Heart left ventricle (tissue), 16 donors: ENCODE results near the gene MAGI1. TPM values are rescaled to one million over a fixed set of nuclear protein-coding genes. Genes with fewer than 3 reads are reported as not detected.

ENCODE experiments used
- ATAC-seq, 4 donors: fragments of 200-7000 bp; cut with Tn5 transposase; one replicate each; pipeline ENCODE4 v1.9.1; 2020 to 2022; ENCODE audit warnings: moderate library complexity in 4 of 4, mild to moderate bottlenecking in 3 of 4, moderate number of reproducible peaks in 1 of 4
- DNase-seq, 5 donors: peaks; one replicate each; pipeline ENCODE4 v3.0.0-alpha.2; 2020
- H3K27ac ChIP-seq, 12 donors: fragments of 200-600 bp; sonication (generic) in 4 of 12; one replicate each; pipeline versions ENCODE4 v1.5.0 to v1.8.0; 2016 to 2022; ENCODE audit warnings: mild to moderate bottlenecking in 2 of 12
- H3K27me3 ChIP-seq, 9 donors: fragments of 200-600 bp; sonication (generic) in 2 of 9; one replicate each; pipeline versions ENCODE4 v1.5.1 to v1.8.0; 2016 to 2022; ENCODE audit warnings: mild to moderate bottlenecking in 3 of 9
- H3K36me3 ChIP-seq, 9 donors: fragments of 200-600 bp; sonication (generic) in 2 of 9; one replicate each; pipeline versions ENCODE4 v1.5.0 to v1.8.0; 2018 to 2022; ENCODE audit warnings: mild to moderate bottlenecking in 2 of 9
- H3K4me1 ChIP-seq, 12 donors: fragments of 200-600 bp; sonication (generic) in 4 of 12; one replicate each; pipeline versions ENCODE4 v1.5.0 to v1.8.0; 2016 to 2022; ENCODE audit warnings: mild to moderate bottlenecking in 3 of 12
- H3K4me3 ChIP-seq, 12 donors: fragments of 200-600 bp; sonication (generic) in 4 of 12; one replicate each; pipeline versions ENCODE4 v1.5.0 to v1.8.0; 2017 to 2022; ENCODE audit warnings: mild to moderate bottlenecking in 9 of 12, moderate library complexity in 4 of 12
- H3K9me3 ChIP-seq, 12 donors: fragments of 200-600 bp; sonication (generic) in 4 of 12; one replicate each; pipeline versions ENCODE4 v1.5.0 to v1.8.0; 2016 to 2022; ENCODE audit warnings: mild to moderate bottlenecking in 1 of 12
- POLR2A ChIP-seq, 2 donors: fragments of 450-650 bp; IDR thresholded peaks; one replicate each; pipeline ENCODE4 v1.6.1; 2017; ENCODE audit warnings: antibody characterized with exemption in 2 of 2, mild to moderate bottlenecking in 2 of 2, moderate library complexity in 2 of 2
- WGBS, 4 donors: extraction: QIAGEN DNeasy Blood & Tissue Kit in 2 of 4; methylation state at CpG; one replicate each; pipeline versions ENCODE4 v1.1.5 to v1.1.7; 2013 to 2018; 5-methylcytosine and 5-hydroxymethylcytosine counted together
- intact Hi-C, 10 donors: fragments of 100-400 bp; cut with DNase I; formaldehyde crosslinking; loops; one replicate each; pipeline versions ENCODE4 v1.11.1 to v1.14.2; 2022
- polyA plus RNA-seq, 2 donors: library from polyadenylated mRNA; stranded (reverse); fragments of 200-250 nt; gene quantifications; one replicate each; pipeline ENCODE4 v1.2.3, GENCODE V29; 2013
- total RNA-seq, 9 donors: library from RNA; depleted of rRNA in 2 of 9; stranded (reverse); fragments of >200 nt in 2 of 9; fragmentation: NEBNext Ultra II Directional in 3 of 9; extraction: Animal tissue kit (Norgen Biotek cat#: 25700) in 3 of 9; gene quantifications; one replicate each; pipeline versions ENCODE4 v1.1.0 to v1.2.4, GENCODE V29; 2016 to 2023
- TF ChIP-seq, protein P1 (sequence below), 12 donors: fragments of 200-600 bp; sonication (generic) in 4 of 12; IDR thresholded peaks; one replicate each; pipeline versions ENCODE4 v1.5.0 to v1.8.0; 2018 to 2022; ENCODE audit warnings: antibody characterized with exemption in 12 of 12, mild to moderate bottlenecking in 5 of 12
- donor health status: ischemic (EF 13 %, LVEDD 7.1; RV severe dilation, severe dysfunction).
- donor health status: healthy with polysubstance abuse.
- donor health status: DM: no; HTN: yes; CAD: no.
- donor health status: DM: no; HTN: no; CAD: no.
- donor health status: ischemic (EF 25% LVEDD 6.9; RV normal size, moderate dysfunction).
- donor health status: ischemic (EF 25% LVEDD 5.7; RV mildly dilated, moderate dysfunction).
- donor health status: healthy.
- donor health status: DM: yes; HTN: yes; CAD: no.
- donor health status: ischemic (EF 35%, LVEDD 5.7; RV mildly dilated, moderate dysfunction).
- donor health status: nonischemic (EF 11% LVEDD 7.7; RV severe dilation, severe dysfunction).
- donor health status: DM: yes; HTN: yes; CAD: no.
- donor health status: PGD.
- donor health status: ischemic (EF 29% LVEDD 5.4; RV normal size, mild dysfunction).
- donor health status: nonischemic (EF 23%, LVEDD 6.1; RV moderate dilation, normal function).

The MAGI1 gene
- total and polyA plus RNA-seq, 11 donors, result 18.5 to 52.1 (median 31.4) TPM

DNA sequence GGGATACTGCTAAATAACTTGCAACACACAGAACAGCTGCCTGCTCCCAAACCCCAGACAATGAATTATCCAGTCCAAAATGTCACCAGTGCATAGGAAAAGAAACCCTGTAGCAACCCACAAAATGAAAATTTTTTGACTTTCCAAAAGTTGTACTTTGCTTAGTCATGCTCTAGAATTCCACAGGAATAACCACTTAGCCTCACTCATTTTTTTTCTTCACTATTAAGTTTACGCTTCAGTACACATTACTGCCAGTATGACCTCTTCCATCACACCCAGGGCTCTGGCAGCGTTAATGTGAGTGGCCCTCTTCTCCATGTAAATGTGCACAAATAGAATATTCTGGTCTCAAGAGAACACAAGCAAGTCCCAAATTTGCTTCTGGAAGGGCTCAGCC is 259.8 kb downstream of the MAGI1 start:
- H3K9me3 ChIP-seq, result no peaks in the 10 kb centered on the region
- no peak for ATAC-seq
- TF ChIP-seq, protein P1, sequence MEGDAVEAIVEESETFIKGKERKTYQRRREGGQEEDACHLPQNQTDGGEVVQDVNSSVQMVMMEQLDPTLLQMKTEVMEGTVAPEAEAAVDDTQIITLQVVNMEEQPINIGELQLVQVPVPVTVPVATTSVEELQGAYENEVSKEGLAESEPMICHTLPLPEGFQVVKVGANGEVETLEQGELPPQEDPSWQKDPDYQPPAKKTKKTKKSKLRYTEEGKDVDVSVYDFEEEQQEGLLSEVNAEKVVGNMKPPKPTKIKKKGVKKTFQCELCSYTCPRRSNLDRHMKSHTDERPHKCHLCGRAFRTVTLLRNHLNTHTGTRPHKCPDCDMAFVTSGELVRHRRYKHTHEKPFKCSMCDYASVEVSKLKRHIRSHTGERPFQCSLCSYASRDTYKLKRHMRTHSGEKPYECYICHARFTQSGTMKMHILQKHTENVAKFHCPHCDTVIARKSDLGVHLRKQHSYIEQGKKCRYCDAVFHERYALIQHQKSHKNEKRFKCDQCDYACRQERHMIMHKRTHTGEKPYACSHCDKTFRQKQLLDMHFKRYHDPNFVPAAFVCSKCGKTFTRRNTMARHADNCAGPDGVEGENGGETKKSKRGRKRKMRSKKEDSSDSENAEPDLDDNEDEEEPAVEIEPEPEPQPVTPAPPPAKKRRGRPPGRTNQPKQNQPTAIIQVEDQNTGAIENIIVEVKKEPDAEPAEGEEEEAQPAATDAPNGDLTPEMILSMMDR (IDR thresholded peaks at IDR 0.05), result no peak
- TF ChIP-seq POLR2A (IDR thresholded peaks at IDR 0.05), result no peak
- no peaks in the 10 kb centered on the region for H3K36me3 ChIP-seq
- no peaks in the 10 kb centered on the region for H3K27me3 ChIP-seq
- intact Hi-C loops, result no loop called here
- no peak overlapping the region for H3K27ac ChIP-seq
- no peak overlapping the region for H3K4me3 ChIP-seq
- DNase-seq, result no peak
- peaks cover 0 to 16% (median 0%) of the 10 kb centered on the region in 12 donors for H3K4me1 ChIP-seq
- 65 to 89% (median 71%) methylated on average over 2 of the region's 2 CpGs for WGBS, 4 donors

GRCh38 chr3:65777050-65777449 is 261.7 kb downstream of the MAGI1 start:
- H3K27ac ChIP-seq, result no peak overlapping the region
- H3K27me3 ChIP-seq, result no peaks in the 10 kb centered on the region
- no peaks in the 10 kb centered on the region for H3K36me3 ChIP-seq
- DNase-seq, result no peak
- 84 to 94% (median 91%) methylated on average over 3 of the region's 3 CpGs for WGBS, 4 donors
- intact Hi-C loops, result no loop called here
- no peak for TF ChIP-seq POLR2A (IDR thresholded peaks at IDR 0.05)
- TF ChIP-seq, protein P1 (IDR thresholded peaks at IDR 0.05), result no peak
- no peaks in the 10 kb centered on the region for H3K9me3 ChIP-seq
- no peak overlapping the region for H3K4me3 ChIP-seq
- H3K4me1 ChIP-seq, result peaks cover 0 to 16% (median 0%) of the 10 kb centered on the region in 12 donors
- no peak for ATAC-seq

- H3K27ac ChIP-seq, result no peak overlapping the region
- TF ChIP-seq POLR2A (IDR thresholded peaks at IDR 0.05), result no peak
- TF ChIP-seq, protein P1 (IDR thresholded peaks at IDR 0.05), result no peak
- 73 to 87% (median 86%) methylated on average over 6 of the region's 6 CpGs for WGBS, 4 donors
- H3K4me3 ChIP-seq, result no peak overlapping the region
- ATAC-seq (no peak), DNase-seq (no peak)
- H3K27me3 ChIP-seq, result no peaks in the 10 kb centered on the region
- H3K4me1 ChIP-seq, result peaks cover 0 to 16% (median 0%) of the 10 kb centered on the region in 12 donors
- no peaks in the 10 kb centered on the region for H3K36me3 ChIP-seq
- intact Hi-C loops, result no loop called here
- no peaks in the 10 kb centered on the region for H3K9me3 ChIP-seq
Observed at GRCh38 chr3:65776494-65776893, 262.2 kb downstream of the MAGI1 start.

DNA sequence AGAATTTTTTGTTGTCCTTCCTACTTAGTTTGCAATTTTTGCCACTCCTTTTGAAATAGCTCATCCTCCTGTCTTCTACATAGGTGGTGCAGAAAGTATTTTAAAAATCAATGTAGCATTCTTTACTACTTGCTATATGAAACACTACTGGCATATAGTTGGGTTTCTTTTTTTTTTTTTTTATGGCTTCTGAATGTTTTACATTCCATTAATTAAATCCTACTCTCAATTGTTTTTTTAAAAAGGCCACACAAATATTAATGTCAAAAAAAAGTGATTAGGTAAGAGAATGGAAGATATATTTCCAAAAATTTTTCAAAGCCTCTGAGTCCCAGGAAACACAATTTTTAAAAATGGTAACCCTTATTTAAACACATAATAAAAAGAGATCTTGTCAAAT is 262.6 kb downstream of the MAGI1 start:
- intact Hi-C loops, result no loop called here
- H3K27ac ChIP-seq, result no peak overlapping the region
- no peaks in the 10 kb centered on the region for H3K36me3 ChIP-seq
- H3K4me1 ChIP-seq, result peaks cover 0 to 16% (median 0%) of the 10 kb centered on the region in 12 donors
- H3K9me3 ChIP-seq, result no peaks in the 10 kb centered on the region
- ATAC-seq, result no peak
- TF ChIP-seq, protein P1 (IDR thresholded peaks at IDR 0.05), result no peak
- no peak for TF ChIP-seq POLR2A (IDR thresholded peaks at IDR 0.05)
- no peaks in the 10 kb centered on the region for H3K27me3 ChIP-seq
- H3K4me3 ChIP-seq, result no peak overlapping the region
- no peak for DNase-seq
